Tongue (tissue), 3 donors: ENCODE data around the gene DSCAM. TPM values are rescaled to one million over a fixed set of nuclear protein-coding genes. Genes with fewer than 3 reads are reported as not detected.

Experiments
- DNase-seq: peaks from one replicate; pipeline ENCODE4 v3.0.0-alpha.2; 2015
- small RNA-seq: library from RNA; depleted of rRNA; stranded (forward); fragments of <200 nt; gene quantifications from one replicate; pipeline ENCODE3, GENCODE V24; 2014; ENCODE audit warnings: low replicate concordance
- total RNA-seq: library from RNA; depleted of rRNA; stranded (reverse); fragments of >200 nt; gene quantifications from one replicate; pipeline ENCODE4 v1.2.3, GENCODE V29; 2014

DSCAM gene
- total RNA-seq, 1 donor from 2014 or later = 0.41 TPM

DNA sequence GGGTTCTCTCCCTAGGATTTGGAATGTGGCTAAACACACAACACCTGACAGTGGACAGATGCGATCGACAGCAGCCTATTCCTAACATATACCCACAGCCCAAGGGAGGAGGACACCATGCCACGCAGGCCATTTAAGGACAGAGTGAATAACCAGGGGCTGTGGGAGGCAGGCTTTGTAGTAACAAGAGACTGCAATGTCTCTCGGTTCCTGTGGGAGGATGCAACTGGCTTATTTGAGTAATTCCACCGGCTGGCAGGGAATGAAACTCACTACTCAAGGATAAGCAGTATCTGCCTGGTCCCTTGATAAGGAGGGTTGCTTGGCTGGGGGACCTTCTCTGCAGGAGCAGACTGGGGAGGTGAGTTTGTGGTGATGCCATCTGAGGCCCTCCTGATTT lies 870.2 kb downstream of the DSCAM start:
- DNase-seq = no peak

DNA sequence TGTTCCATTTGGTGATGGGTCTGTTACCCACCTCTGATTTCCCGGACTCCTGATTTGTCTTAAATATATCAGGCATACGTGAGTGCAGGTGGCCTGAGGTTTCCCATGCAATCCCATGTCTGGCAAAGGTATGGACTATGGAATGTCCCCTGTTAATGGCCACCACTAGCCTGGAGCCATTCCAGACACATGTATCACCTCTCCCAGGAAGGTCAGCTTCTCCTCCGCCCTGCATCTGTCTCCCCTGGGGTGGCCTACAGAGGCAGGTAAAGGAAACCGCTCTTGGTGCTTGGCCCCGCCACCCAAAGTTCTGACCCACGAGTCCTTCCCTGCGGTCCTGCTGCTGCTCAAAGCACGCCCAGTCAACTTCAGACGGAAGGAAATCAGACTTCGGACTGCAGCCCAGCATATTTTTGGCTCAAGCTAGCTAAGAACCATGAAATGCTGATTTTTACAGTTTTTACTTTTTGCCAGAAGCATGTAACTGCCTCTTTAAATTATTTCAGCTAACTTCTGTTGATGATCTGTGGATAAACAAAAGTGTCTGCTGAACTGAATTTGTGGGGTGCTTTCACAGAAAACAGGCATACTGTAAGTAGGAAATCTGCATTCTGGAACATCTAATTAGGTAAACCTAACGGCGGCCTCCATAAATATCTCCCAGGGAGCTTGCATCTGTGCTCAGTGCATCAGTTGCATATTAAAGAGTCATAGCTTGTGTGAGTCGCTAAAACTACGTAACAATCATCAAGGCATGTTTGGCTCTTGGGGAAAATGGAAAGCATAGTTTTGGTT lies 873.8 kb downstream of the DSCAM start:
- peak; percentile 35 for DNase-seq

DNA sequence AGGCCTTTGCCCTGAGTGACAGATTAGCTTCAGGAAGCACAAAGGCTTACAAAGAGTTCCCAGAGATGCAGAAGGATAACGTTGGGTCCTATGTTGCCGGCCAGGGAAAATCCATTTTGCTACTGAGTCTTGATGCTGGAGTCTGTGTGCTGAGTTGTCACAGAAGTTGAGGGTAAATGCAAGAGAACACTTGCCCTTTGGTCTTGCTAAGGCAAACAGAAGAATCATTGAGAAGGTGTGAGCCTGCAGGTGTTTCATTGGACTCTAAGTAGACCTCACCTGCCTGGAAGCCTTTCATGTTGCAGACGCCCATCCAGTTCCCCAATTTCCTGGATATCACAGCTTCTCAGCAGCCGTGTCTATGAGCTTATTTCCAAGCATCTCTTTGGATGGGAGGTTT lies 874.5 kb downstream of the DSCAM start:
- DNase-seq = no peak

DNA sequence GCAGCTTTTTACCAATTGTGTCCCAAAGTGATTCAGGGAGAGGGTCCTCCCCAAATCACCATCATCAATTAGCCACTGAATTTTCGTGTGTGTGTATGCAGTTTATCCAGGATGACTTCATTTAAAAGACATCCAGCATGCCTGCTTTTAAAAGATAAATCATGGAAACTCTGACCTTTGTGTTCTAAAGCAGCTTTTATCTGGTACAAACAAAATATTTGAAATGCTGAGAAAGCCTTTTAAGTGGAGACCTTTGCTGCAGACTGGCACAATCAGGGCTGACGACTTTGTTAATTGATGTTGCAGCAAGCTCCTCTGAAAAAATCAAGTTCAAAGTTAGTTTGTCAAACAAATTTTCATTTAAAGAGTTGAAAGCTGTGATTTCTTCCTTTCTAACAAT lies 875.0 kb downstream of the DSCAM start:
- no peak for DNase-seq

DNA sequence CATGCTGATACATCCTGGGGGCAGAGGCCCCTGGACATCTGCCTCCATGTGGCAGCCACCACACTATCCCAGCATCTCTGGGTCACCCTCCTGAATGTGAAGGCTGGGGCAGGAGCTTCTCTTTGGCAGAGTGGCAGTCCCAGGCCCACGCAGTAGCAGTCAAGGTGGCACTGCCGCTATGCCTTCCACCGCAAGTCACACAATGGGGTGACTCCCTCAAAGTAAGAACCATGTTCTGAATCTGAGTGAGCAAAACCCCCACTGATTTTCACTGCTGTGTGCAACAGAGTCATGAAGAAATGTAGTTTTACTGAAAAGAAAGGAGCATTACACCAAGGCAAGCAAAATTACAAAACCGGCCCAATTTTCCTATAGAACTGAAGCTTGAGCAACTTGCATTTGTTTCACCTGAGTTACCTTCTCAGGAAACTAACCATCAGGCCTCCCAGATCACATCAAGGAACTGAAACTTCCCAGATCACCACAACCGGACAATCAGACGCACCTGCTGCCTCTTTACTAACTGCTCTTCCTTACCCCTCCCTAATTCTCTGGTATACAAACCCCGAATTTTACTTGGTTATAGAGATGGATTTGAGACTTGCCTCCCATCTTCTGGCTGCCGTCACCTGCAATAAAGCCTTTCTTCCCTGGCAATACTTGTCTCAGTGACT lies 877.1 kb downstream of the DSCAM start:
- no peak for DNase-seq

DNA sequence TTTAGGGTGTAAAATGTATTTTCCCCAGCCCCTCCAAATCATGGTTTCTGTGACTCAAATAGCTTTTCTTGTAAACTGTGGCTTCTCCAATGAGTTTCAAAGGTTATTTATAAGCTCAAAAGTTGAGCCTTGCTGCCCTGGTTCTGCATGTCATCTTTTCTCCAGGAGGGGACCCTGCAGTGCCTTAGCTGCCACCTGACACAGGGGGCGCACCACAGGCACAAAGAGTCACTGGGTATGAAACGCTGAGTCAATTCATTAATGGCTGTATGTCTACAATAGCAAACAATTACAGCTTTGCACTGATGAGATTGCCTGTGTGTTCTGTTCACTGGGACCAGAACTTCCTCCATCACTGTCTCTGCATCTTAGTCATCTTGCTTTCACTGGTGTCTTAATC lies 878.9 kb downstream of the DSCAM start:
- no peak for DNase-seq

DNA sequence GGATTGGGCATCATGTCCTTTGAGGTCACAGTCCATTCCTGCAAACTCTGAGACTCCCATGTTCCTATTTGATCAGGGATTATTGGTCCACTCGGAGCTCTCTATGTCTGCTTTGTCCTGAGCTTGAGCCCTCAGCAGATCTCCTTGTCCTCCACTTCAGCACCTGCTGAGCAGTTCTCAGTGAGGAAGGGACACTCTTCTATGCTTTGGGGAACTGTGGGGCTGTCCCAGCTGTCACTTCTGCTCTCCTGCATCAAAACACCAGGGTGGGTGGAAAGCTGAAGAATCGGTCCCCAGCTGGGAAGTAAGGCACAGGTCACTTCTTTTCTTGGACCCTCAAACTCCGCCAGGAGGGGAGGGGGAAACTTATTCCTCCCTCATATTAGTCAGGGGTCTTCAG lies 880.2 kb downstream of the DSCAM start:
- DNase-seq = no peak

DNA sequence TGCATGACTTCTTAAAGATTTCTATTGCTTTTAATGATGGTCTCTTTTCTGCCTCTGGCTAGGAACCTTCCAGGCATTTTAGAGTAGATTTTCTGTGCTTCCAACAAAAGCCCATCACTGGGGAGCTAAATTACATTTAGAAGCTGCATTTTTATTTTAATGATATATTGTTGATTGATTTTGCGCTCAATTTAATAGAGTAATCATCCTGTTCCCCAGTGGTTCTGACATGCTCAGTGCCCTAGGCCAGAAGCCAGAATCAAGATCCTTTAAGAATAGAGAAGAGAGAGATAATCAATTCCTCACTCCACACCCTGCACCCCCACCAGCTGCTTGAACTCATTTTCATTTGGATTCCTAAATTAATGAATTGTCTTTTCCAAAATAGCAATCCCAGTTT lies 881.9 kb downstream of the DSCAM start:
- DNase-seq = no peak

DNA sequence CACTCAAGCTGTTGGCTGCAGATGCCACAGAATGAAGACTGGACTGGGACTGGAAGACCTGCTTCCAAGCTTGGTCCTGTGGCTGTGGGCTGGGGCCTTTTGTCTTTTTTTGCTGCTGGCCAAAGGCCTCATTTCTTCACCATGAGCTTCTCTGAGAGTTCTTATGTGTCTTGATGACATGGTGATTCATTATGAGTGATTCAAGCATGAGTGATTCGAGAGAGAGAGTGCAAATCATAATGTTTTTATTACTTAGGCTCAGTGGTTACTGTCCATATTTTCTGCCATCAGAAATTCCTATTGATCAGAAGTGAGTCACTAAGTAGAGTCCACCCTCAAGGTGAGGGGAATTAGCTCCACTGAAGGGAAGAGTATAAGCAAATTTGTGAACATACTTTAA lies 885.7 kb downstream of the DSCAM start:
- DNase-seq = no peak

Small RNA genes within 50 kb of the gene (small RNA-seq; reads per million reads assigned to genes)
- gene MIR4760 (not detected), gene RF00432 (not detected)
